Chondrocyte (in vitro differentiated cells): ENCODE data around the gene CTIF. TPM values are rescaled to one million over a fixed set of nuclear protein-coding genes. Genes with fewer than 3 reads are reported as not detected.

ENCODE experiments used
- DNase-seq: peaks from one replicate; pipeline ENCODE4 v3.0.0; 2021; ENCODE audit warnings: mixed read lengths, low spot score
- H3K27ac Mint-ChIP-seq: one replicate; pipeline ENCODE4 v1.8.0; 2021; ENCODE audit warnings: mild to moderate bottlenecking, moderate library complexity, mixed read lengths; ENCODE audit not compliant: unreplicated experiment
- H3K27me3 Mint-ChIP-seq: 2 replicates; pipeline ENCODE4 v1.8.0; 2021; ENCODE audit warnings: low read depth, mixed read lengths
- H3K36me3 Mint-ChIP-seq: 2 replicates; pipeline ENCODE4 v1.8.0; 2021; ENCODE audit warnings: low read depth, mixed read lengths
- H3K4me1 Mint-ChIP-seq: 2 replicates; pipeline ENCODE4 v1.8.0; 2021; ENCODE audit warnings: low read depth, mild to moderate bottlenecking, mixed read lengths
- H3K4me3 Mint-ChIP-seq: one replicate; pipeline ENCODE4 v1.8.0; 2021; ENCODE audit warnings: mild to moderate bottlenecking, moderate library complexity, mixed read lengths; ENCODE audit not compliant: unreplicated experiment
- H3K9me3 Mint-ChIP-seq: 2 replicates; pipeline ENCODE4 v1.8.0; 2021; ENCODE audit warnings: low read depth, mixed read lengths
- CTCF ChIP-seq: fragments of 200-600 bp; sonication (generic); IDR thresholded peaks from 2 replicates; pipeline ENCODE4 v1.5.0; 2021; ENCODE audit warnings: antibody characterized with exemption, mild to moderate bottlenecking, moderate library complexity
- total RNA-seq: library from RNA; stranded (reverse); gene quantifications from 3 replicates; pipeline ENCODE4 v1.2.1, GENCODE V29; 2021

The CTIF gene
- total RNA-seq, 1 donor from 2014 or later = 184 TPM

- DNase-seq = no peak
- H3K4me3 Mint-ChIP-seq = peak overlapping the region; percentile 25
- H3K27ac Mint-ChIP-seq = peak overlapping the region; percentile 99
- peaks cover 72% of the 10 kb centered on the region for H3K4me1 Mint-ChIP-seq
- no peaks in the 10 kb centered on the region for H3K9me3 Mint-ChIP-seq
- no peaks in the 10 kb centered on the region for H3K27me3 Mint-ChIP-seq
- peak; percentile 49 for TF ChIP-seq CTCF
- H3K36me3 Mint-ChIP-seq = peaks cover 4% of the 10 kb centered on the region
Observed at GRCh38 chr18:48542513-48543181, 3.8 kb downstream of the CTIF start.

- peak overlapping the region; percentile 99 for H3K27ac Mint-ChIP-seq
- TF ChIP-seq CTCF = no peak
- no peaks in the 10 kb centered on the region for H3K9me3 Mint-ChIP-seq
- peak overlapping the region; percentile 9 for H3K4me3 Mint-ChIP-seq
- DNase-seq = no peak
- peaks cover 75% of the 10 kb centered on the region for H3K4me1 Mint-ChIP-seq
- no peaks in the 10 kb centered on the region for H3K27me3 Mint-ChIP-seq
- H3K36me3 Mint-ChIP-seq = peaks cover 4% of the 10 kb centered on the region
Observed at GRCh38 chr18:48543228-48543627, 4.4 kb downstream of the CTIF start.

DNA sequence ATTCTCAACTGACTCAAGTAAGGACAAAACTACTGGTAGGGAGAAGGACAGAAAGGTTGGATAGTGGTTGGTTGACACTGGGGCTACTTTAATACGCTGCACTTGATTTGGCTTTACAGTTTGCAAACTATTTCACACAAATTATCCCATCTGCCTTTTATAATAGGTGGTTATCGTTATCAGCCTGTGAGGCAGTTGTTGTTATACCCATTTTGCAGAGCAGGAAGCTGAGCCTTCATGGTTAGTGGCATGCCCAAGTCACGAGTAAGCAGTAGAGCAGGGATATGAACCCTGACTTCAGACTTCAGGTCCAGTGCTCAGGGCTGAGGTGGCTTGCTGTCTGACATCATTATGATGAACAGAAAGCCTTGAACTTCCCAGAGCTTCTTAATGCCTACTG is 5.3 kb downstream of the CTIF start:
- Mint-ChIP-seq H3K4me3 (peak overlapping the region; percentile 18), H3K27me3 (no peaks in the 10 kb centered on the region), H3K9me3 (no peaks in the 10 kb centered on the region), H3K27ac (peak overlapping the region; percentile 99), H3K36me3 (peaks cover 10% of the 10 kb centered on the region), H3K4me1 (peaks cover 79% of the 10 kb centered on the region)
- TF ChIP-seq CTCF = no peak
- no peak for DNase-seq

DNA sequence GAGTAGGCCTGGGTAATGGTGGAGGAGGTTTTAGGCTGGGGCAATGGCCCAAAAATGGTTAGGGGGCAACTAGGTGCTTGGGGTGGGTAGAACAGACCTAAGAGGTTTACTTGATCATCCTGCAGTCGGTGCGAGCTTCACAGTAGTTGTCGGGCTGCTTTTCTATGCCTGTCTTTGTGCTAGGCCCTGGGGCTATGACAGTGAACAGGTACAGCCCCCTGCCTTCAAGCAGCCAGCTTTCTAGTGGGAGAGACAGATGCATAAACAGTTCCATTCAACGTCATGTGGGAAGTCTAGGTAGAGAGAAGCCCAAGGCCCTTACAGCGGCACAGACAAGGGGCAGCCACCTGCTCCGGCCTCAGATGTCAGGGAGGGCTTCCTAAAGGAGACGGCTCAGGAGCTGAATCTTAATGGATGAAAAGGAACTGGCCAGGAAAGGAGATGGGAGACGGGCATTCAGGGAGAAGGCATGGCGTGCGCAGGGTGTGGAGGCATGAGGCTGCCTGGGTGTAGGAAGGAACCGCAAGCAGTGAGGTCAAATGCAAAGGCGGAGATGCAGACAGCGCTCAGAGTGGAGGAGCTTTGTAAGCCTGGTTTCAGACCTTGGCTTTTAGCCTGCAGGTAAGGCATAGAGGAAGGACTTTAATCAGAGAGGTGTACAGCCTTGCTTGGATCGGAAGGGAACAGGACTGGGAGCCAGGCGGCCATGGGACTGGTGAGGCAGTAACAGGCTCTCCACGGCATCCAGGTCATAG is 6.0 kb downstream of the CTIF start:
- peaks cover 86% of the 10 kb centered on the region for H3K4me1 Mint-ChIP-seq
- H3K36me3 Mint-ChIP-seq = peaks cover 14% of the 10 kb centered on the region
- H3K9me3 Mint-ChIP-seq = no peaks in the 10 kb centered on the region
- no peak for TF ChIP-seq CTCF
- no peaks in the 10 kb centered on the region for H3K27me3 Mint-ChIP-seq
- peak overlapping the region; percentile 99 for H3K27ac Mint-ChIP-seq
- peak overlapping the region; percentile 13 for H3K4me3 Mint-ChIP-seq
- DNase-seq = no peak

- H3K4me3 Mint-ChIP-seq = peak overlapping the region; percentile 58
- DNase-seq = no peak
- peaks cover 16% of the 10 kb centered on the region for H3K36me3 Mint-ChIP-seq
- peaks cover 95% of the 10 kb centered on the region for H3K4me1 Mint-ChIP-seq
- no peak for TF ChIP-seq CTCF
- H3K27me3 Mint-ChIP-seq = no peaks in the 10 kb centered on the region
- no peaks in the 10 kb centered on the region for H3K9me3 Mint-ChIP-seq
- H3K27ac Mint-ChIP-seq = peak overlapping the region; percentile 99
Observed at GRCh38 chr18:48545757-48546321, 7.0 kb downstream of the CTIF start.
